ENCODE results near the gene AICDA. TPM values are rescaled to one million over a fixed set of nuclear protein-coding genes. Genes with fewer than 3 reads are reported as not detected.

Gene AICDA
- total RNA-seq, 1 experiment from 2014 or later, result not detected

GRCh38 chr12:8559676-8560075 is 53.0 kb downstream of the AICDA start:
- Mint-ChIP-seq H3K36me3 (ENCODE audit: insufficient read depth, unreplicated experiment) (no peaks in the 10 kb centered on the region), H3K4me1 (ENCODE audit: low read depth, unreplicated experiment) (peaks cover 12% of the 10 kb centered on the region), H3K27ac (ENCODE audit: unreplicated experiment) (no peak overlapping the region), H3K9me3 (ENCODE audit: unreplicated experiment) (peaks cover 28% of the 10 kb centered on the region), H3K27me3 (ENCODE audit: insufficient read depth, unreplicated experiment) (no peaks in the 10 kb centered on the region), H3K4me3 (ENCODE audit: unreplicated experiment) (no peak overlapping the region)
- ChIA-PET CTCF (no interaction called here), POLR2A (no interaction called here)
- H3K36me3 ChIP-seq (ENCODE audit: control insufficient read depth, insufficient read depth, low read length), result no peaks in the 10 kb centered on the region
- intact Hi-C loops (cut with micrococcal nuclease; ENCODE audit: unreplicated experiment), result no loop called here
- H3K4me3 ChIP-seq (ENCODE audit: low read depth, low read length), result no peak overlapping the region
- no TSS peak for BruUV-seq (replicated peaks)
- DNase-seq, result peak in 1 of 2 experiments; percentile 54
- peaks cover 3% of the 10 kb centered on the region for H3K9me3 ChIP-seq
- H3K27me3 ChIP-seq (replicated peaks; ENCODE audit: control insufficient read depth, insufficient read depth, low read length), result no peaks in the 10 kb centered on the region
- H3K4me1 ChIP-seq, result peaks cover 13% of the 10 kb centered on the region
- no peak for TF ChIP-seq CTCF (IDR thresholded peaks at IDR 0.05; ENCODE audit: insufficient read depth in 1 of 2, low read depth in 1 of 2, low read length in 1 of 2, severe bottlenecking in 1 of 2, unreplicated experiment in 1 of 2)

- no peaks in the 10 kb centered on the region for H3K36me3 ChIP-seq (ENCODE audit: control insufficient read depth, insufficient read depth, low read length)
- H3K9me3 ChIP-seq, result no peaks in the 10 kb centered on the region
- H3K27me3 ChIP-seq (replicated peaks; ENCODE audit: control insufficient read depth, insufficient read depth, low read length), result no peaks in the 10 kb centered on the region
- ChIA-PET POLR2A (no interaction called here), CTCF (interaction anchor here (1.1 kb wide), 1 partner anchor 13 kb away, joined by 4 read pairs; no protein-coding TSS in a partner anchor)
- TF ChIP-seq CTCF (IDR thresholded peaks at IDR 0.05; ENCODE audit: insufficient read depth in 1 of 2, low read depth in 1 of 2, low read length in 1 of 2, severe bottlenecking in 1 of 2, unreplicated experiment in 1 of 2), result no peak
- BruUV-seq (replicated peaks), result no TSS peak
- no peak overlapping the region for H3K4me3 Mint-ChIP-seq (ENCODE audit: unreplicated experiment)
- no peak for DNase-seq
- H3K36me3 Mint-ChIP-seq (ENCODE audit: insufficient read depth, unreplicated experiment), result no peaks in the 10 kb centered on the region
- intact Hi-C loops (cut with micrococcal nuclease; ENCODE audit: unreplicated experiment), result no loop called here
- peaks cover 15% of the 10 kb centered on the region for H3K9me3 Mint-ChIP-seq (ENCODE audit: unreplicated experiment)
- H3K4me1 ChIP-seq, result peaks cover 13% of the 10 kb centered on the region
- H3K4me3 ChIP-seq (ENCODE audit: low read depth, low read length), result no peak overlapping the region
- peaks cover 12% of the 10 kb centered on the region for H3K4me1 Mint-ChIP-seq (ENCODE audit: low read depth, unreplicated experiment)
- no peaks in the 10 kb centered on the region for H3K27me3 Mint-ChIP-seq (ENCODE audit: insufficient read depth, unreplicated experiment)
- no peak overlapping the region for H3K27ac Mint-ChIP-seq (ENCODE audit: unreplicated experiment)
Observed at GRCh38 chr12:8556531-8557097, 56.0 kb downstream of the AICDA start.

GRCh38 chr12:8554451-8555195 is 58.0 kb downstream of the AICDA start:
- intact Hi-C loops (cut with micrococcal nuclease; ENCODE audit: unreplicated experiment), result no loop called here
- Histone ChIP-seq H3K9me3 (no peaks in the 10 kb centered on the region), H3K27me3 (replicated peaks; ENCODE audit: control insufficient read depth, insufficient read depth, low read length) (no peaks in the 10 kb centered on the region), H3K4me3 (ENCODE audit: low read depth, low read length) (no peak overlapping the region), H3K36me3 (ENCODE audit: control insufficient read depth, insufficient read depth, low read length) (no peaks in the 10 kb centered on the region), H3K4me1 (no peaks in the 10 kb centered on the region)
- ChIA-PET CTCF (no interaction called here), POLR2A (no interaction called here)
- DNase-seq, result no peak
- Mint-ChIP-seq H3K27me3 (ENCODE audit: insufficient read depth, unreplicated experiment) (no peaks in the 10 kb centered on the region), H3K36me3 (ENCODE audit: insufficient read depth, unreplicated experiment) (no peaks in the 10 kb centered on the region), H3K4me3 (ENCODE audit: unreplicated experiment) (no peak overlapping the region), H3K9me3 (ENCODE audit: unreplicated experiment) (no peaks in the 10 kb centered on the region), H3K4me1 (ENCODE audit: low read depth, unreplicated experiment) (no peaks in the 10 kb centered on the region), H3K27ac (ENCODE audit: unreplicated experiment) (no peak overlapping the region)
- BruUV-seq (replicated peaks), result no TSS peak
- TF ChIP-seq CTCF (IDR thresholded peaks at IDR 0.05; ENCODE audit: insufficient read depth in 1 of 2, low read depth in 1 of 2, low read length in 1 of 2, severe bottlenecking in 1 of 2, unreplicated experiment in 1 of 2), result no peak
